ENCODE results near the gene PPA1.
"Not testable (repeated sequence)": the region's sequence is repeated elsewhere in the genome, so short reads cannot be mapped to it uniquely, and the experiment has no call there.

PPA1 gene

DNA sequence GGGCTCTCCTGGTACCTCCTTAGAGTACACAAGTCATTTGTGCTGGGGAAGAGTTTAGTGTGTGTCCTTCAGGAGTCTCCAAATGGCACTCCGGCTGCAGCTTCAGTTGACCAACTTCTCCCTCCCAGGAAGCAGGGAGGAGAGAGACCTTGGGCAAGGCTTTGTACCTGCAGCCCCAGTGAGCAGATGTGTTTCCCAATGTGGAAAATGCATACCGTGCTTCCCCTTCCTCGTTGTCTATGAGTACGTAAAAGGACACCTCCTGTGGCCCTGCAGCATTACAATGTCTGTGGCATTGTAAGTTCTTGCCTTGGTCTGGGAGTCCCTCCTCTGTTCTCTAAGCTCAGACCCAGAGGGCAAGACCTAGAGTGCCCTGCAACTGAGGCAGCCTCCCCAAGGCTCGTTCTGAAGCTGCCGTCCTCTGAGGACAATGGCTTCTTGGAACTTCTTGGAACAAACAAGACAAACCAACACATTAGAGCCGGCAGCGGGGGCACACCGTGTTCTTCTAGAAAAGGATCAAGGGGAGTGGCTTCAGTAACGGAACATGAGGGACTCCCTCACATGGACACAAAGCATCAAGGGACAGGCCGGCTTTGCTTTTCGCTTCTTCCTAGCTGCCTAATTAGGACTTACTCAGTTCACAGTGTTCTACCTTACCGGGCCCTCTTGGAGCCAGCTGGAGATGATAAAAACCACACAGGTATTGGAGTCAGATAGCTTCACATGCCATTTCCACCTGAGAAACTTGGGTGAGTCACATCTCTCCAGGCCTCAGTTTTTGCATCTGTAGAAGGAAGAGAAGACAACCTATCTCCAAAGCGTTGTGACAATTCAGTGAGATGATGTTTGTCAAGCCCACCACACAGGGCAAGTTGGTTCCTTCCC, 20.9 kb upstream of the PPA1 start:
- no peak for DNase-seq

DNA sequence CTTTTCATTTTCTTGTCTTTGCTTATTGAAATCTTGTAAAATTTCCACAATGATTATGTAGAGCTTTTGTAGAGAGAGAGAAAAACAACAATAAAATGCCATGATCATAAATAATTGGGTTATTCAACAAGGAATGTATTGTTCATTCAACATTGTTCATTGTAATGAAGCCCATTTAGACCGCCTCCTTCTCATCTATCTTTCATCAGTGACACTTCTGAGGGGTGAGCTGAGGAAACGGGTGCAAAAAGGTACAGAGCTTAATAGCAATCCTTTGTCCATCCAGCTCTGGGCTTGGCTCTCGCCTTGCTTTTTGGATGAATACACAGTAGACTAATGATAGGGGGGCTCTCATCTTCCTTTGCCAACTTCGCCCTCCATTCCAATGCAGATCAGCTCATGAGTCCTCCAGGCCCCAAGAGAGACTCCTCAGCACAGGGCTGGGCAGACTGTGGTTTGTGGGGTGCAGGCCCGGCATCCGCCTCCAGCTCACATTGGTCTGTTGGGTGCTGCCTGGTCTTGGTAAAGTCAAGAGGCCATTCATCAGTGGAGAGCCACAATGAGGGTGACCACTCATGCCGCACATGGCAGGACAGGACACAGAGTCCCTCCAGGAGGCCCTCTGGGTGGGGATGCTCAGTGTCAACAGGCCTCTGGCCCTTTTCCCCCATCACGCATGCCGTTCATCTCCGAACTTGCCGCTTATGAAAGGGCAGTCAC, 17.9 kb upstream of the PPA1 start:
- DNase-seq, result no peak

DNA sequence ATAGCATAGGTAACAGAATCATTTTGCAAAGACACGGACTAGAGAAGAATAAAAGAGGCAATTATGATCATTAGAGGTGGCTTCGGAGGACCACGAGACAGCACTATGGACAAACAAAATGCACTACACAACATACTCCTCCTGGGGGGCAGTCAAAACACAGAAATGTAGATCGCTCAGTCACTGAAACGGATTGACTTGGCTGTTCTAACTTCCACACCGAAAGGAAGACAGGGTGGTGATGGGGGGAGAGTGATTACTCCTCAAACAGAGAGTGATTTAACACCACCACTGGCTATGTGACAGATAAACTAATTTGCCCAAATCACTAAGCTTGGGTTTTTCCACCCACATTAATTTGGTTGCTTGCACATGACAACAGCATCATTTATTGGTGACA, 14.1 kb upstream of the PPA1 start:
- DNase-seq, result no peak

DNA sequence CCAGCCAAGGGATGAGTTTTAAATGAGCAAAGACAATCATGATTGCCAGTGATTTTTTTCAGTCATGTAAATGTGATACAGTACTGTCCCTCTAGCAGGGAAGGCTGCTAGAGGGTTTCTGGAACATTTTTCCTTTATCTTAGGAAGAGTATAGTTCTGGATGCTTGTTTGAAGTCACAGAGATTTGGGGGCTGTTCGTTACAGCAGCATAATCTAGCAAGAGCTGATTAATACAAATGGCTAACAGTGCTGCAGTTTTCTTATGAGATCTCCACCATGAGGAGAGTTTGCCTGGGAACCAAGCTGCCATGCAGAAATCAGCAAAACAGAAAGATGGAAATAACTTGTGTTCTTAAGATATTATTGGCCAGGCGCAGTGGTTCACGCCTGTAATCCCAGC, 7.9 kb upstream of the PPA1 start:
- no peak for DNase-seq

DNA sequence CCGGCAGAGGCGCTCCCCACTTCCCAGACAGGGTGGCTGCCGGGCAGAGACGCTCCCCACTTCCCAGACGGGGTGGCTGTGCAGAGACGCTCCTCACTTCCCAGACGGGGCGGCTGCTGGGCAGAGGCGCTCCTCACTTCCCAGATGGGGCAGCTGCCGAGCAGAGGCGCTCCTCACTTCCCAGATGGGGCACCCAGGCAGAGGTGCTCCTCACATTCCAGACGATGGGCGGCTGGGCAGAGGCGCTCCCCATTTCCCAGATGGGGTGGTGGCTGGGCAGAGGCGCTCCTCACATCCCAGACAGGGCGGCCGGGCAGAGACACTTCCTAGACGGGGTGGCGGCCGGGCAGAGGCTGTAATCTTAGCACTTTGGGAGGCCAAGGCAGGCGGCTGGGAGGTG, 6.8 kb upstream of the PPA1 start:
- not testable (repeated sequence) for DNase-seq

DNA sequence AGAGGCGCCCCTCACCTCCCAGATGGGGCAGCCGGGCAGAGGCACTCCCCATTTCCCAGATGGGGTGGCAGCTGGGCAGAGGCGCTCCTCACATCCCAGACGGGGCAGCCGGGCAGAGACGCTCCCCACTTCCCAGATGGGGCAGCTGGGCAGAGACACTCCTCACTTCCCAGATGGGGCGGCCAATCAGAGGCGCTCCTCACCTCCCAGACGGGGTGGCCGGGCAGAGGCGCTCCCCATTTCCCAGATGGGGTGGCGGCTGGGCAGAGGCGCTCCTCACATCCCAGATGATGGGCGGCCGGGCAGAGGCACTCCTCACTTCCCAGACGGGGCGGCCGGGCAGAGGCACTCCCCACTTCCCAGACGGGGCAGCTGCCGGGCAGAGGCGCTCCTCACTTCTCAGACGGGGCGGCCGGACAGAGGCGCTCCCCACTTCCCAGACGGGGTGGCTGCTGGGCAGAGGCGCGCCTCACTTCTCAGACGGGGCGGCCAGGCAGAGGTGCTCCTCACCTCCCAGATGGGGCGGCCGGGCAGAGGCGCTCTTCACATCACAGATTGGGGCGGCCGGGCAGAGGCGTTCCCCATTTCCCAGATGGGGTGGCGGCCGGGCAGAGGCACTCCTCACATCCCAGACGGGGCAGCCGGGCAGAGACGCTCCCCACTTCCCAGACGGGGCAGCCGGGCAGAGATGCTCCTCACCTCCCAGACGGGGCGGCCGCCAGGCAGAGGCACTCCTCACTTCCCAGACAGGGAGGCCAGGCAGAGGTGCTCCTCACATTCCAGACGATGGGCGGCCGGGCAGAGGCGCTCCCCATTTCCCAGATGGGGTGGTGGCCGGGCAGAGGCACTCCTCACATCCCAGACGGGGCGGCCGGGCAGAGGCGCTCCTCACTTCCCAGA, 6.1 kb upstream of the PPA1 start:
- DNase-seq, result not testable (repeated sequence)

DNA sequence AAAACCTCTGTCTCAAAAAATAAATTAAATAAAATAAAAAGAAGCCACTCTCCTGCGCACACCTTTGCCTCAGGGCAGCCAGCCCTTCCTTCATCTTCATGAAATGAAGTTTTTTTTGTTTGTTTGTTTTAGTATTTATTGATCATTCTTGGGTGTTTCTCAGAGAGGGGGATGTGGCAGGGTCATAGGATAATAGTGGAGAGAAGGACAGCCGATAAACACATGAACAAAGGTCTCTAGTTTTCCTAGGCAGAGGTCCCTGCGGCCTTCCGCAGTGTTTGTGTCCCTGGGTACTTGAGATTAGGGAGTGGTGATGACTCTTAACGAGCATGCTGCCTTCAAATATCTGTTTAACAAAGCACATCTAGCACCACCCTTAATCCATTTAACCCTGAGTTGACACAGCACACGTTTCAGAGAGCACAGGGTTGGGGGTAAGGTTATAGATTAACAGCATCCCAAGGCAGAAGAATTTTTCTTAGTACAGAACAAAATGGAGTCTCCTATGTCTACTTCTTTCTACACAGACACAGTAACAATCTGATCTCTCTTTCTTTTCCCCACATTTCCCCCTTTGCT, 4.8 kb upstream of the PPA1 start:
- DNase-seq, result not testable (repeated sequence)

DNA sequence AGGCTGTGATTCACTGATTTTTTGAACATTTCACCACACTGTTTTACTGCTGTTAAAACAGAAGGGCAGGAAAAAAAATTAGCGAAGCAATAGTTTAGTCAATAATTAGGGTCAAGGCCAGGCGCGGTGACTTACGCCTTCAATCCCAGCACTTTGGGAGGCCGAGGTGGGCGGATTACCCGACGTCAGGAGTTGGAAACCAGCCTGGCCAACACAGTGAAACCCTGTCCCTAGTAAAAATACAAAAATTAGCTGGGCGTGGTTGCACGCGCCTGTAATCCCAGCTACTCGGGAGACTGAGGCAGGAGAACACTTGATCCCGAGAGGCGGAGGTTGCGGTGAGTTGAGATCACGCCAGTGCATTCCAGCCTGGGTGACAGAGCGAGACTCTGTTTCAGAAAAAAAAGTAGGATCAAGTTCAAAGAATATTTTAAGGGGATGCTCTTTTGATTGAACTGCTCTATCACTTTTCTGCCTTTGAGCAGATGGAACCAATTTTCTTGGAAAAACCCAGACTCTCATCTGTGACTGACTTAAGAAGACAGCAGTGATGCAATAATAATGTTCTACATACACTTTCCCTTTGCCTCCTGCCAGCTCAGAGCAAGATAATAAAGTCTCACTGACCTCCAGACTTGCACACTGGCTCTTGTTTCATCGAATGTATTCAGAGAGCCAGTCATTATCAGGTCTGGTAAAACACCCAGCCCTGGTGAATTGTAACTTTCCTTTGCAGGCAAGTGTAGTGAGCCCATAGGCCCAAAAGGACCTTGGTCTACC, 1.6 kb upstream of the PPA1 start:
- no peak for DNase-seq

DNA sequence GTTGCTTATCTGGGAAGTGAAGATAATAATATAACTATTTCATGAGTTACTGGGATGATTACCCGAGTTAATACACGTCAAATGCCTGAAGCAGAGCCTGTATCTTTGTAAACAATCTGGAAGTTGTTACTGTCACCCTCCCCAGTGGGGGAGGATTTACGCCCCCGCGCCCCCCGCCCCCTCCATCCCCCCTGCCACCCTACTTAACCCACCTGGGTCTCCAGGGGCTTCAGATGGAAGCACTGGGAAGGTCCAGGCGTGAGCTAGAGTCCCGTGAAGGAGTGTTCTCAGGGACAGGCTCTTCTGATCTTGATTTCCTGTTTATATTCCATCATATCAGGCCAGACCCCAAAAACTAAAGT, 691 bp upstream of the PPA1 start:
- DNase-seq, result no peak

DNA sequence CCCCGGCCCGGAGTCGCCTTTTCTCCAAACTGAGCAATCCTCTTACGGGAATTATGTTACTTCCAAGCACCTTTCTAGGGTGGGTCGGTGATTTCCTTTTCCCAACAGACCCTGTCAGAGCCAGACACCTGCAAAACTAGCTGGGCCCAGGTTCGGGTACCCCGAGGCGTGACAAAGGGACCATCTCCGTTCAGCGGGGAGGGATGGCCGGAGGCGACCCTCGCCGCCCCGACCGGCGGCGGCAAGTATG, 445 bp downstream of the PPA1 start:
- DNase-seq, result no peak

DNA sequence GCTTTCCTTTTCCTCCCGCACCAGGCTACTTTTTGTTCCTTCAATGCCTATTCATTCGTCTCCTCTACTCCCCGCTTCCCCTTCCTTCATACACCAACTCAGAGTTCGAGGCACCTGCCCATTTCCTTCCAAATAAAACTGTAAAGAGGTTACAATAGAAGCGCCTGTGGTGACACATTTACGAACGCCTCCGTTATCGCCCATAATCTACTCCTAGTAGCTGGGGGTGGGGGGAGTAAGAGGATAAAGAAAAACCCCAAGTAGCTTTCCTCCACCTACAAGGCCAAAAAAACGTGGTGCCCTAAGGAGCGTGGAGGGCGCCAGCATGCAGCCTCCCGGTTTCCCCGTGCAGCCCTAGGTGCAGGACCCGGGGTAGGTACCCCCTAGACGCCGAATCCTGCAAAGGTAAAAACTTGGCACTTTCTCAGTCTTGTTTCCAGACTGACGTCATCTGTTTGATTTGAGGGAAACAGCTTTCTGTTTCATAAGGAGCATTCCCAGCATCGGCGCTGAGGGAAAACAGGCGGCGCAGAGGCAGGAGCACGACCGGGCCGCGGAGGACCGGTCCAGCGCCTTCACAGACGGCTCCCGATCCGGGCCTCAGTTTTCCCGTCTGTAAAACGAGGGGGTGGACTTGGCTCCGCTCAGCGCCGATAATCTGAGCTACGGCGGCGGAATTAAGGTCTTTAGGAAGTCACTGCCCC, 922 bp downstream of the PPA1 start:
- DNase-seq, result peak; percentile 5

DNA sequence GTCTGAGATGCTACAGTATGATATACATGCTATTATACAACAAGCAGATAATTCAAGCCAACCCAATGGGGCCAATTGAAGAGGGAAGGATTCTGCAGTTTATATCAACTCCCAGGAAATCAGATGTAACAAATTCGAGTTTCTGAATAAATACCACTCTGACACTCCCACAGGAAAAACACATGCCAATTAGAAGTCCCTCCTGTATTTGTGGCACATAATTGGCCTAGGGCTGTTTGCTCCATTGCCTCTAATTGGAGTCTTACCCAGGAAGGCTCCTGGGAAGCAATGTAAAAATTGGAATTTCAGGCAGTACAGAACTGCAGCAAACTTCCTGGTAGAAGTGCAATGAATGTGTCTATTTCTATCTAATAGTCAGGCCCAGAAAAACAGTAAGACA, 4.7 kb downstream of the PPA1 start:
- DNase-seq, result no peak

DNA sequence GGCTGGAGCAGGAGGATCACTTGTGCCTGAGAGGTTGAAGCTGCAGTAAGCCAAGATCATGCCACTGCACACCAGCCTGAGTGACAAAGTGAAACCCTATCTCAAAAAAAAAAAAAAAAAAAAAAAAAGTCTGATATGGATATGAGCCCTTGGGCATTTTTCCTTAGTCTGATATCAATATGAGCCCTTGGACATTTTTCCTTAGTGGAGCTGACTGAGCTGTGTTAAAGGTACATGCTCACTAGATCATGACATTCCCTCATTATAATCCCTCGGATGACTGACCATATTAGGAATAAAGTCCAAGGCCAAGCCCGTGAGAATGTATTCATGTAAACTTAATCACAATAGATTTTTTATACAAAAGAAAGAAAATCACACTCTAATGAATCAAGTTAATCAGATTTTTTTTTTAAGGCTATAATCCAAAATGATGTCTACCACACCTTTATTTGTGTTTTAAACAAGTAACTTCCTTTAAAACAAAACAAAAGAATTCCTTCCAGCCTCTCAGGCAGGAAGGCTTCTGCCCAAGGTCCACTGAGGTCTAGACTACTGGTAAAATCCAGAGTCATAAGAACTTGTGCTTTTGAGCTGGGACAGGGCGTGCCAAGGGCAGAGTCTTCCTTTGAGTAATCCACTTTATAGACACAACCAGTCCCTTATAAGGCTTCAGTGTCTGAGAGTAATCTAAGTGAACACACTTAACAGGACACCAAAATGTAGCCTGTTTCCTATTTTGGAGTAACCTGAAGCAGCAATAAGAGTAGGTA, 5.5 kb downstream of the PPA1 start:
- DNase-seq, result no peak

DNA sequence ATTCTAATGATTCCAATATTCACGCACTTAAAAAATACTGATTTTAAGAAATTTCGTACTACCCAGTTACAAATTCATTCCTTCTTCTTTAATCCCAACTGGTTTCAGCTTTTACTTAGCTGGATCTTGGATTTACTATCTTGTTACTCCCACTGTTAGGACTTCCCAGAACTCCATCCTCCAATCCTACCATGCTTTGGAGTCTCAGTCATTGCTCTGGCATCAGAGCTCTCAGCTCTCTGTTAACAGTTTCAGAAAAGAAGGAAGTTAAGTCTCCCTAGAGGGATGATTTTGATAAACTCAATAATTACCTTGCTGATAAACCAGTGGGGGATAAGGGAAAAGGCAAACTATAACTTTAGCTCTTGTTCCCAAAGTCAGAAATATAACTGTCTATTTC, 9.5 kb downstream of the PPA1 start:
- DNase-seq, result no peak

DNA sequence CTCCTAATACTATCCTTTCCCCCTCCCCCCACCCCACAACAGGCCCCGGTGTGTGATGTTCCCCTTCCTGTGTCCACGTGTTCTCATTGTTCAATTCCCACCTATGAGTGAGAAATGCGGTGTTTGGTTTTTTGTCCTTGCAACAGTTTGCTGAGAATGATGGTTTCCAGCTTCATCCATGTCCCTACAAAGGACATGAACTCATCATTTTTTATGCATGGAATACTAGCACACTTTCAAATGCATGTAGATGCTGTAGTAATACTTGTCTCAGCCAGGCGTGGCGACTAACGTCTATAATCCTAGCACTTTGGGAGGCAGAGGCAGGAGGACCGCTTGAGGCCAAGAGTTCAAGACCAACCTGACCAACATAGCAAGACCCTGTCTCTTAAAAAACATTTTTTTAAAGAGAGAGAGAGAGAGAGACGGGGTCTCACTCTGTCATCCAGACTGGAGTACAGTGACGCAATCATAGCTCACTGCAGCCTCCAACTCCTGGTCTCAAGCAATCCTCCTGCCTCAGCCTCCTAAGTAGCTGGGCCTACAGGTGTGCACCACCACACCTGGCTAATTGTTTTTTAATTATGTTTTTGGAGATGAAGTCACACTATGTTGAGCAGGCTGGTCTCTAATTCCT, 10.3 kb downstream of the PPA1 start:
- not testable (repeated sequence) for DNase-seq

DNA sequence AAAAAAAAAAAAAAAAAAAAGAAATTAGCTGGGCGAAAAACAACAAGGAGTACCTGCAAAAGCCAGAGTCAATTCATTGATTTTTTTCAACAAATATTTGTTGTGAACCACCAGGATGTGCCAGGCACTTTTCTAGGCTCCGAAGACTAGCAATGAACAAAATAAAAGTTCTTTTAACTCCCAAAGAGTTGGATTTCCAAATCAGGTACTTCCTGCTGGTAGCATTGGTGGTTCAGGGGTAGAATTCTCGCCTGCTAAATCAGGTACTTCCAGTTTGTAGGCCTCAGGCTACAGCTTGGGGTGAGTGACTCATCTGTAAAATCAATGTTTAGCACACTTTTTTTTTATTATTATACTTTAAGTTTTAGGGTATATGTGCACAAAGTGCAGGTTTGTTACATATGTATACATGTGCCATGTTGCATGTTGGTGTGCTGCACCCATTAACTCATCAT, 10.9 kb downstream of the PPA1 start:
- no peak for DNase-seq

DNA sequence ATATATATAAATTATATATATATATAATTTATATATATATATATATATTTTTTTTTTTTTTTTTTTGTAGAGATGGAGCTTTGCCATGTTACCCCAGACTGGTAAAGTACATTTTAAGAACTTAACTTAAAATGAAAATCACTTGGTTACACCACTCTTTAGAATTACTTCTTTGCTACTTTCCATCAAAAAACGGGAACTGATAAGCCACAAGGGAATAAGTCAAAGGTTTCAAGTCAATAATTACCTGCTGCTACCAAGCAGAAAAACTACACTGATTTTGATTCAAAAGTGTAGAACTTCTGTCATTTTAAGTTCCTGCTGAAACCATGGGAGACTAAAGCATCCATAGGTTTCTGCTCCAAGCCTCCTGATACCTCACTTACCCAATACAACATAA, 12.2 kb downstream of the PPA1 start:
- DNase-seq, result no peak

DNA sequence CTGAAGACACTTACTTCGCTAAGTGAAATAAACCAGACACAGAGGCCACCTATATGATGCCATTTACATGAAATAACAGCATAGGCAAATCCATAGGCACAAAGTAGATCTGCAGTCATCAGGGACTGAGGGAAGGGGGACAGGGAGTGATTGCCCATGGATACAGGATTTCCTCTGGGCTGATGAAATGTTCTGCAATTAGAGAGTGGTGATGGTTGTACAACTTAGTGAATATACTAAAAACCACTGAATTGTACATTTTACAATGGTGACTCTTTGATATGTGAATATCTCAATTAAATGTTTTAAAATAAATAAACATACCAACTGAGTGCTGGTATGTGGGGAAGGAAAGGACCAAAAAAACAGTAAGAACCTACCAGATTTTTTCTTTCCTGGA, 20.4 kb downstream of the PPA1 start:
- no peak for DNase-seq

DNA sequence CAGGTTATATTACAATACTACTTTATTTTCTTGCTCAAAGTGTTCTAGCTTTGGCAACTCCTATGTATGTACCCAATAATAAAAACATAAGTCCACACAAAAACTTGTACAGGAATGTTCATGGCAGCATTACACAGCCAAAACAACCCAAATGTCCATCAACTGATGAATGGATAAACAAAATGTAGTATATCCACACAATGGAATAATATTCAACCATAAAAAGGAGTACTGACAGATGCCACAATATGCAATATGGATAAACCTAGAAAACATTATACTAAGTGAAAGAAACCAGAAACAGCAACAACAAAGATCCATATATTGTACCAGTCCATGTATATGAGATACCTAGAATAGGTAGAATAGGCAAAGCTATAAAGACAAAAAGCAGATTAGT, 21.0 kb downstream of the PPA1 start:
- no peak for DNase-seq

DNA sequence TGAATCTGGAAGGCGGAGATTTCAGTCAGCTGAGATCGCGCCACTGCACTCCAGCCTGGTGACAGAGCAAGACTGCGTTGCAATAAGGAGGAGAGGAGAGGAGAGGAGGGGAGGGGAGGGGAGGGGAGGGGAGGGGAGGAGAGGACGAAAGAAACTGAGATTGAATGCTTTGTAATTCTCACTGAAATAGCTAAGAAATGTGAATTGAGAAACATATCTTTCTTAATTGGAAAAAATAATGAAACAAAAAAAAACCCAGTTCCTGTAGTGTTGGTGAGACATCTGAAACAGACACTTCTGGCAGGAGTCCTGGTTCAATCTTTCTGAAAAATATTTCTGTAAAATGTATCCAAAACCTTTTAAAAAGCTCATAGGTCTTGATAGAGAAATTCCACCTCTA, 26.5 kb downstream of the PPA1 start:
- no peak for DNase-seq

DNA sequence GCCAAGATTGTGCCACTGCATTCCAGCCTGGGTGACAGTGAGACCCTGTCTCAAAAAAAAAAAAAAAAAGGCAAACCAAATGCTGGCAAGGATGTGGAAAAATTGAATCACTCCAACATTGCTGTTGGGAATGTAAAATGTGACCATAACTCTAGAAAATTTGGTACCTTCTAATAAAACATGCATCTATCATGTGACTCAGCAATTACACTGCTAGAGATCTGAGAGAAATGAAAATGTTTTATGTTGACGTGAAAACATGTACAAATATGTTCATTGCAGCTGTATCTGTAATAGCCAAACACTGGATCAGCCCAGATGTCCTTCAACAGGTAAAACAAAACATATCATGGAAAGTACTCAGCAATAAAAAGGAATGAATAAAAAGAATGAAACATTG, 32.1 kb downstream of the PPA1 start:
- no peak for DNase-seq
